Ovary (tissue), 3 donors: Measurements from ENCODE around the gene RPL15.
"Not testable (repeated sequence)": the region's sequence is repeated elsewhere in the genome, so short reads cannot be mapped to it uniquely, and the experiment has no call there.

Source experiments
- EP300 ChIP-seq: sonication (generic); formaldehyde crosslinking; IDR thresholded peaks from one replicate; pipeline ENCODE4 v1.6.1; 2017; ENCODE audit warnings: antibody characterized with exemption
- POLR2A ChIP-seq: fragments of 450-650 bp; IDR thresholded peaks from one replicate; pipeline ENCODE4 v1.6.1; 2017; ENCODE audit warnings: antibody characterized with exemption, mild to moderate bottlenecking, moderate library complexity
- TF ChIP-seq, protein P1 (sequence below), 3 donors: fragments of 450-650 bp in 2 of 3; fragments of 200-600 bp in 1 of 3; IDR thresholded peaks; one replicate each; pipeline versions ENCODE4 v1.5.1 to v1.8.0; 2016 to 2022; ENCODE audit warnings: antibody characterized with exemption in 3 of 3, mild to moderate bottlenecking in 1 of 3
- donor health status: DM: no; HTN: no; CAD: no.

- TF ChIP-seq, protein P1, sequence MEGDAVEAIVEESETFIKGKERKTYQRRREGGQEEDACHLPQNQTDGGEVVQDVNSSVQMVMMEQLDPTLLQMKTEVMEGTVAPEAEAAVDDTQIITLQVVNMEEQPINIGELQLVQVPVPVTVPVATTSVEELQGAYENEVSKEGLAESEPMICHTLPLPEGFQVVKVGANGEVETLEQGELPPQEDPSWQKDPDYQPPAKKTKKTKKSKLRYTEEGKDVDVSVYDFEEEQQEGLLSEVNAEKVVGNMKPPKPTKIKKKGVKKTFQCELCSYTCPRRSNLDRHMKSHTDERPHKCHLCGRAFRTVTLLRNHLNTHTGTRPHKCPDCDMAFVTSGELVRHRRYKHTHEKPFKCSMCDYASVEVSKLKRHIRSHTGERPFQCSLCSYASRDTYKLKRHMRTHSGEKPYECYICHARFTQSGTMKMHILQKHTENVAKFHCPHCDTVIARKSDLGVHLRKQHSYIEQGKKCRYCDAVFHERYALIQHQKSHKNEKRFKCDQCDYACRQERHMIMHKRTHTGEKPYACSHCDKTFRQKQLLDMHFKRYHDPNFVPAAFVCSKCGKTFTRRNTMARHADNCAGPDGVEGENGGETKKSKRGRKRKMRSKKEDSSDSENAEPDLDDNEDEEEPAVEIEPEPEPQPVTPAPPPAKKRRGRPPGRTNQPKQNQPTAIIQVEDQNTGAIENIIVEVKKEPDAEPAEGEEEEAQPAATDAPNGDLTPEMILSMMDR (IDR thresholded peaks at IDR 0.05), result not testable (repeated sequence)
- not testable (repeated sequence) for TF ChIP-seq POLR2A, EP300
These were observed 45.6 kb upstream of the RPL15 start for GRCh38 chr3:23871361-23871760.
